Upper lobe of left lung (tissue), 6 donors: ENCODE measurements around the gene HSP90B1. TPM values are rescaled to one million over a fixed set of nuclear protein-coding genes. Genes with fewer than 3 reads are reported as not detected.

ENCODE experiments used
- ATAC-seq, 2 donors: fragments of 200-7000 bp; cut with Tn5 transposase; one replicate each; pipeline ENCODE4 v1.9.1; 2022; ENCODE audit warnings: mild to moderate bottlenecking in 2 of 2, moderate library complexity in 2 of 2; ENCODE audit not compliant: low FRiP score in 2 of 2
- DNase-seq, 2 donors: peaks; one replicate each; pipeline ENCODE4 v3.0.0-alpha.2; 2019 to 2020
- H3K27ac ChIP-seq, 4 donors: fragments of 200-600 bp; sonication (generic); one replicate each; pipeline ENCODE4 v1.5.1; 2016 to 2019
- H3K27me3 ChIP-seq, 4 donors: fragments of 200-600 bp; sonication (generic); one replicate each; pipeline ENCODE4 v1.5.1; 2017 to 2019
- H3K36me3 ChIP-seq, 4 donors: fragments of 200-600 bp; sonication (generic); one replicate each; pipeline ENCODE4 v1.5.1; 2016 to 2019
- H3K4me1 ChIP-seq, 4 donors: fragments of 200-600 bp; sonication (generic); one replicate each; pipeline ENCODE4 v1.5.1; 2018 to 2019
- H3K4me3 ChIP-seq, 4 donors: fragments of 200-600 bp; sonication (generic); one replicate each; pipeline ENCODE4 v1.5.1; 2017 to 2019; ENCODE audit warnings: mild to moderate bottlenecking in 2 of 4, moderate library complexity in 1 of 4
- H3K9me3 ChIP-seq, 4 donors: fragments of 200-600 bp; sonication (generic); one replicate each; pipeline ENCODE4 v1.5.1; 2018 to 2019
- EP300 ChIP-seq, 4 donors: sonication (generic); formaldehyde crosslinking; IDR thresholded peaks; one replicate each; pipeline ENCODE4 v1.5.1; 2017; ENCODE audit warnings: antibody characterized with exemption in 4 of 4, control low read depth in 2 of 4
- POLR2A ChIP-seq, 4 donors: fragments of 450-650 bp; IDR thresholded peaks; one replicate each; pipeline ENCODE4 v1.5.1; 2016 to 2017; ENCODE audit warnings: antibody characterized with exemption in 4 of 4, mild to moderate bottlenecking in 2 of 4
- POLR2AphosphoS5 ChIP-seq, 2 donors: sonication (generic); formaldehyde crosslinking; IDR thresholded peaks; one replicate each; pipeline ENCODE4 v1.5.1; 2017; ENCODE audit warnings: antibody characterized with exemption in 2 of 2
- WGBS, 2 donors: methylation state at CpG; one replicate each; pipeline ENCODE4 v1.1.5; 2017 to 2018; 5-methylcytosine and 5-hydroxymethylcytosine counted together
- total RNA-seq, 6 donors: library from RNA; depleted of rRNA in 4 of 6; stranded (reverse); fragments of >200 nt in 4 of 6; gene quantifications; one replicate each; pipeline versions ENCODE4 v1.1.0 to v1.2.1, GENCODE V29; 2016 to 2021
- TF ChIP-seq, protein P1 (sequence below), 6 experiments: fragments of 450-650 bp in 4 of 6; fragments of 200-600 bp in 2 of 6; sonication (generic) in 2 of 6; IDR thresholded peaks; one replicate each; pipeline ENCODE4 v1.5.1; 2016 to 2019; ENCODE audit warnings: antibody characterized with exemption in 6 of 6
- donor health status: DM: no; HTN: no; CAD: no; lungs with moderate emphysema.
- donor health status: DM: no; HTN: yes; CAD: no; lungs with severe emphysema.

Gene HSP90B1
- total RNA-seq, 6 donors from 2014 or later: 164 to 743 (median 287) TPM

DNA sequence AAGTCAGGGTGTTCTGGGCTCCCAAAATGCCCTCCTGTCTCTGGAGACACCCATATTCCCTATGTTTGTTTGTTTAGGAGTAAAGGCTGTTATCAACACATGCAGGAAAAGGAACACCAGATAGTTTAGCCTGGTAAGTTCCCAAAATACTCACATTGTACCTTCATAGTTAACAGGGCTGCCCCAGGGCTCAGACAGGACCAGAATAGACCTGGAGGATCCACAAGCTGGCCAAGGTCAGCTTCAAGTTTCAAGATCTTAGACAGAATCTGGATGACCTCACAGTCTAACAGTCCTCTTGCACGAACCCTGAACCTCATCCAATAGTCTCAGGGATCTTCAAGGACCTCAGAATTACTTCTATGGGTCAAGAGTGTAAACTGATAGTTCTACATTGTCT is 18.1 kb upstream of the HSP90B1 start:
- Histone ChIP-seq H3K27me3 (no peaks in the 10 kb centered on the region), H3K4me3 (no peak overlapping the region), H3K27ac (no peak overlapping the region), H3K9me3 (no peaks in the 10 kb centered on the region), H3K4me1 (no peaks in the 10 kb centered on the region), H3K36me3 (no peaks in the 10 kb centered on the region)
- DNase-seq: no peak
- 73 to 77% methylated on average over 1 of the region's 1 CpG for WGBS, 2 donors
- TF ChIP-seq EP300 (IDR thresholded peaks at IDR 0.05): no peak
- no peak for TF ChIP-seq POLR2AphosphoS5 (IDR thresholded peaks at IDR 0.05)
- TF ChIP-seq, protein P1, sequence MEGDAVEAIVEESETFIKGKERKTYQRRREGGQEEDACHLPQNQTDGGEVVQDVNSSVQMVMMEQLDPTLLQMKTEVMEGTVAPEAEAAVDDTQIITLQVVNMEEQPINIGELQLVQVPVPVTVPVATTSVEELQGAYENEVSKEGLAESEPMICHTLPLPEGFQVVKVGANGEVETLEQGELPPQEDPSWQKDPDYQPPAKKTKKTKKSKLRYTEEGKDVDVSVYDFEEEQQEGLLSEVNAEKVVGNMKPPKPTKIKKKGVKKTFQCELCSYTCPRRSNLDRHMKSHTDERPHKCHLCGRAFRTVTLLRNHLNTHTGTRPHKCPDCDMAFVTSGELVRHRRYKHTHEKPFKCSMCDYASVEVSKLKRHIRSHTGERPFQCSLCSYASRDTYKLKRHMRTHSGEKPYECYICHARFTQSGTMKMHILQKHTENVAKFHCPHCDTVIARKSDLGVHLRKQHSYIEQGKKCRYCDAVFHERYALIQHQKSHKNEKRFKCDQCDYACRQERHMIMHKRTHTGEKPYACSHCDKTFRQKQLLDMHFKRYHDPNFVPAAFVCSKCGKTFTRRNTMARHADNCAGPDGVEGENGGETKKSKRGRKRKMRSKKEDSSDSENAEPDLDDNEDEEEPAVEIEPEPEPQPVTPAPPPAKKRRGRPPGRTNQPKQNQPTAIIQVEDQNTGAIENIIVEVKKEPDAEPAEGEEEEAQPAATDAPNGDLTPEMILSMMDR (IDR thresholded peaks at IDR 0.05): no peak
- no peak for TF ChIP-seq POLR2A (IDR thresholded peaks at IDR 0.05)
- ATAC-seq: no peak

DNA sequence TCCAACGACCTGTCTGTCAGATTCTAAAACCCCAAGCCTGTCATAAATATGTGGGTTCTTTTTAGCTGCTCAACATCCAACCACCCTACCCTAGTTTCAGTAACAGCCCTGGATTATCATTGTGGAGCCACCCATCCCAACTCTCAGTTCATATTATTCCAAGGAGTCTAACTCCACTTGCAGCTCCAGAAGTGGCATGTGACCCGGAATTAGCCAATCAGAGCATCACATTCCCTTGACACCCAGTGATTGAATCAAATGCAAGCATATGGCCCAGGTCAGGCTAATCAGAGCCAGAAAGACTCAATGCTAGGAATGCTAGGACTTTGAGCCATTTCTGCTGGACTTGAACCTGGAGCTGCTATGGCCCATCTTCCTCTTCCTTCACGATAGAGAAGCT is 17.1 kb upstream of the HSP90B1 start:
- Histone ChIP-seq H3K4me1 (no peaks in the 10 kb centered on the region), H3K36me3 (no peaks in the 10 kb centered on the region), H3K9me3 (no peaks in the 10 kb centered on the region), H3K4me3 (no peak overlapping the region), H3K27me3 (no peaks in the 10 kb centered on the region), H3K27ac (no peak overlapping the region)
- DNase-seq (no peak), ATAC-seq (no peak)
- WGBS, 2 donors: 84 to 89% methylated on average over 3 of the region's 3 CpGs
- TF ChIP-seq, protein P1 (IDR thresholded peaks at IDR 0.05): no peak
- TF ChIP-seq EP300 (IDR thresholded peaks at IDR 0.05) (no peak), POLR2AphosphoS5 (IDR thresholded peaks at IDR 0.05) (no peak), POLR2A (IDR thresholded peaks at IDR 0.05) (no peak)

DNA sequence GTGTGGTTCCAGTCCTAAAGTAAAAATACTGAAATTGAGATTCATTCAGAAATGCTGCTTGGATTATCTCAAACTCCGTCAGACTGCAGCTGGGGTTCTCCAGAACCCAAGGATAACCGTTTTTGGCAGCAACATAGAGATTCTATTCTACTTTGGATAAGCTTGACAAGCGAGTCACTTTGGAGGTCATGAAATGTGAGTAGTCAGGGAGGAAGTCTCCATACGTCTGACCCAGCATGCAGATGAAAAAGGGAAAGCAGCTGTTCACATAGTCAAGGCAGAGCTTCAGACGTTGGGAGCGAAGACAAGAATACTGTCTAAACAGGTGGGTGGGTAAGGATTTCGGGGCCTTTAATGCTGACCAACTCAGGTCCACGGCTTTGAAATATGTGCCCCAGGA is 14.9 kb upstream of the HSP90B1 start:
- Histone ChIP-seq H3K9me3 (no peaks in the 10 kb centered on the region), H3K4me3 (no peak overlapping the region), H3K27me3 (no peaks in the 10 kb centered on the region), H3K27ac (no peak overlapping the region), H3K36me3 (no peaks in the 10 kb centered on the region), H3K4me1 (no peaks in the 10 kb centered on the region)
- no peak for DNase-seq
- no peak for TF ChIP-seq POLR2AphosphoS5 (IDR thresholded peaks at IDR 0.05)
- no peak for TF ChIP-seq POLR2A (IDR thresholded peaks at IDR 0.05)
- TF ChIP-seq, protein P1 (IDR thresholded peaks at IDR 0.05): no peak
- TF ChIP-seq EP300 (IDR thresholded peaks at IDR 0.05): no peak
- no peak for ATAC-seq
- 78 to 85% methylated on average over 8 of the region's 8 CpGs for WGBS, 2 donors

DNA sequence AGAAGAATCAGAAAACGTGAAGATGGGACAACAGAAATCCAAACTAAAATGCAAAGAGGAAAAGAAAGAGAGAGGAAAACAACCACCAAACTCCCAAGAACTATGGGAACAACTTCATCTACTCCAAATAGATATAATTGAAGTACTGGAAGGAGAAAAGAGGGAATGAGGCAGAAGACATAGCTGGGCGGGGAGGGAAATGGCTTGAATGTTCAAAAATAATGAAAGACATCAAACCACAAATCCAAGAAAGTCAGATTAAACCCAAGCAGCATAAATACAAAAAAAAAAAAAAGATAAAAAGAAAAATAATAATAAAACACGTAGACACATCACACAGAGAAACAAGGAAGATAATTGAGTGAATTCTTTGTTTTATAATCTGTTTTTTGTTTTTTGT is 12.3 kb upstream of the HSP90B1 start:
- no peak for DNase-seq
- Histone ChIP-seq H3K27me3 (no peaks in the 10 kb centered on the region), H3K36me3 (no peaks in the 10 kb centered on the region), H3K9me3 (no peaks in the 10 kb centered on the region), H3K4me1 (no peaks in the 10 kb centered on the region), H3K27ac (no peak overlapping the region), H3K4me3 (no peak overlapping the region)
- TF ChIP-seq POLR2A (IDR thresholded peaks at IDR 0.05) (no peak), POLR2AphosphoS5 (IDR thresholded peaks at IDR 0.05) (no peak), EP300 (IDR thresholded peaks at IDR 0.05) (no peak)
- TF ChIP-seq, protein P1 (IDR thresholded peaks at IDR 0.05): no peak
- ATAC-seq: no peak
- WGBS, 2 donors: 49 to 64% methylated on average over 3 of the region's 3 CpGs

DNA sequence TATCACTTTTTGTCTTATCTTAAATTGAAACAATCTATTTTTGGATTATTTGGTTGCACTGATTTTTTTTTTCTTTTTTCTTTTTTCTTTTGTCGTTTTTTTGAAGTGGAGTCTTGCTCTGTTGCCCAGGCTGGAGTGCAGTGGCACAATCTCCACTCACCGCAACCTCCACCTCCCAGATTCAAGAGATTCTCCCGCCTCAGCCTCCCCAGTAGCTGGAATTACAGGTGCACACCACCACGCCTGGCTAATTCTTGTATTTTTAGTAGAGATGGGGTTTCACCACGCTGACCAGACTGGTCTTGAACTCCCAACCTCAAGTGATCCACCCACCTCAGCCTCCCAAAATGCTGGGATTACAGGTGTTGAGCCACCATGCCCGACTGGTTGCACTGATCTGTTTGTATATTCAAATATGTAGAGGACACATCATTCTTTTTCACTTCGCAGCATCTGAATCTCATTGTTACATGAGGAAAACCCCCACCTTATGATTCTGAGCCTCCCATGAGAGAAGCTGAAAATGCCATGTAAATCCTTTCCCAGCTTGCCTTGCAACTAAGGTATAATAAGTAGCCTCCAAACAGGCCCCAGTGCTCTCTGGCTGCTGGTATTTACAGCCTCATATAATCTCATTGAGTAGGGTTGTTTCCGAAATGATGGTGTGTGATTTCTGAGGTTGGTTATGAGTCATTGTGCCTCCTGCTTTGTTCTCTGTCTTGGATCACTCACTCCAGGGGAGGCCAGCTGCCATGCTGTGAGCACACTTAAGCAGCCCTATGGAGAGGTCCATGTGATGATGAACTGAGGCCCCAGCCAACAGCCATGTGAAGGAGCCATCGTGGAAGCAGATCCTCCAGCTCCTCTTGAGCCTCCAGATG is 5.2 kb upstream of the HSP90B1 start:
- DNase-seq: no peak
- no peaks in the 10 kb centered on the region for H3K27me3 ChIP-seq
- no peak overlapping the region for H3K4me3 ChIP-seq
- H3K4me1 ChIP-seq: peaks cover 0 to 10% (median 6%) of the 10 kb centered on the region in 4 donors
- 77 to 79% methylated on average over 9 of the region's 9 CpGs for WGBS, 2 donors
- H3K9me3 ChIP-seq: no peaks in the 10 kb centered on the region
- H3K27ac ChIP-seq: no peak overlapping the region
- TF ChIP-seq EP300 (IDR thresholded peaks at IDR 0.05): no peak
- no peak for TF ChIP-seq POLR2AphosphoS5 (IDR thresholded peaks at IDR 0.05)
- TF ChIP-seq, protein P1 (IDR thresholded peaks at IDR 0.05): no peak
- no peak for TF ChIP-seq POLR2A (IDR thresholded peaks at IDR 0.05)
- ATAC-seq: no peak
- no peaks in the 10 kb centered on the region for H3K36me3 ChIP-seq
